Tibial artery (tissue), 4 donors: Measurements from ENCODE around the gene OR3A1.
"Not testable (repeated sequence)": the region's sequence is repeated elsewhere in the genome, so short reads cannot be mapped to it uniquely, and the experiment has no call there.

Source experiments
- DNase-seq, 2 donors: peaks; one replicate each; pipeline ENCODE4 v3.0.0-alpha.2; 2019
- H3K27ac ChIP-seq, 2 donors: fragments of 200-600 bp; sonication (generic) in 1 of 2; 1 replicate in 1 of 2; 2 replicates in 1 of 2; pipeline ENCODE4 v1.5.1; 2018 to 2019; ENCODE audit warnings: mild to moderate bottlenecking in 1 of 2
- H3K27me3 ChIP-seq, 2 donors: fragments of 200-600 bp; sonication (generic) in 1 of 2; one replicate each; pipeline versions ENCODE4 v1.5.1 to v1.6.0; 2016 to 2019
- H3K36me3 ChIP-seq, 3 donors: fragments of 200-600 bp; sonication (generic) in 2 of 3; one replicate each; pipeline ENCODE4 v1.5.1; 2016 to 2019; ENCODE audit warnings: mild to moderate bottlenecking in 2 of 3
- H3K4me1 ChIP-seq, 4 donors: fragments of 200-600 bp; sonication (generic) in 2 of 4; 1 replicate in 3 of 4; 2 replicates in 1 of 4; pipeline ENCODE4 v1.5.1; 2016 to 2019
- H3K4me3 ChIP-seq, 2 donors: fragments of 200-600 bp; sonication (generic) in 1 of 2; 1 replicate in 1 of 2; 2 replicates in 1 of 2; pipeline ENCODE4 v1.5.1; 2018 to 2019; ENCODE audit warnings: mild to moderate bottlenecking in 2 of 2
- H3K9me3 ChIP-seq, 3 donors: fragments of 200-600 bp; sonication (generic) in 1 of 3; one replicate each; pipeline ENCODE4 v1.5.1; 2016 to 2019
- CTCF ChIP-seq, 2 experiments: fragments of 200-600 bp in 1 of 2; fragments of 450-650 bp in 1 of 2; IDR thresholded peaks; one replicate each; pipeline ENCODE4 v1.5.1; 2017 to 2019; ENCODE audit warnings: antibody characterized with exemption in 2 of 2, mild to moderate bottlenecking in 1 of 2, moderate library complexity in 1 of 2
- intact Hi-C: fragments of 100-400 bp; cut with DNase I; formaldehyde crosslinking; loops from one replicate; pipeline ENCODE4 v1.15.0; 2023; ENCODE audit warnings: low total_unique reads

Gene OR3A1

GRCh38 chr17:3295632-3296031 lies 2.5 kb downstream of the OR3A1 start:
- H3K4me3 ChIP-seq = no peak overlapping the region
- no peaks in the 10 kb centered on the region for H3K4me1 ChIP-seq
- no peaks in the 10 kb centered on the region for H3K9me3 ChIP-seq
- no peak overlapping the region for H3K27ac ChIP-seq
- intact Hi-C loops = no loop called here
- no peaks in the 10 kb centered on the region for H3K27me3 ChIP-seq
- H3K36me3 ChIP-seq = no peaks in the 10 kb centered on the region
- no peak for TF ChIP-seq CTCF (IDR thresholded peaks at IDR 0.05)
- no peak for DNase-seq

- H3K4me3 ChIP-seq, H3K27ac ChIP-seq, H3K36me3 ChIP-seq, H3K4me1 ChIP-seq, H3K27me3 ChIP-seq, intact Hi-C loops, DNase-seq, H3K9me3 ChIP-seq: not testable (repeated sequence)
Observed at GRCh38 chr17:3293548-3293947, 4.6 kb downstream of the OR3A1 start.

- Histone ChIP-seq H3K27ac (no peak overlapping the region), H3K4me1 (no peaks in the 10 kb centered on the region), H3K27me3 (no peaks in the 10 kb centered on the region), H3K36me3 (no peaks in the 10 kb centered on the region), H3K4me3 (no peak overlapping the region), H3K9me3 (no peaks in the 10 kb centered on the region)
- intact Hi-C loops = no loop called here
- TF ChIP-seq CTCF (IDR thresholded peaks at IDR 0.05) = no peak
- no peak for DNase-seq
Observed at GRCh38 chr17:3282901-3283300, 15.3 kb downstream of the OR3A1 start.

GRCh38 chr17:3276126-3276525 lies 22.0 kb downstream of the OR3A1 start:
- Histone ChIP-seq H3K27ac (no peak overlapping the region), H3K36me3 (no peaks in the 10 kb centered on the region), H3K4me3 (no peak overlapping the region), H3K9me3 (peaks cover 0 to 8% (median 0%) of the 10 kb centered on the region in 3 donors), H3K4me1 (no peaks in the 10 kb centered on the region), H3K27me3 (no peaks in the 10 kb centered on the region)
- intact Hi-C loops = no loop called here
- TF ChIP-seq CTCF (IDR thresholded peaks at IDR 0.05) = no peak
- no peak for DNase-seq

GRCh38 chr17:3271072-3271848 lies 26.9 kb downstream of the OR3A1 start:
- Histone ChIP-seq H3K9me3 (peaks cover 0 to 10% (median 0%) of the 10 kb centered on the region in 3 donors), H3K4me1 (no peaks in the 10 kb centered on the region), H3K27ac (no peak overlapping the region), H3K36me3 (no peaks in the 10 kb centered on the region), H3K27me3 (no peaks in the 10 kb centered on the region), H3K4me3 (no peak overlapping the region)
- TF ChIP-seq CTCF (IDR thresholded peaks at IDR 0.05) = no peak
- no peak for DNase-seq
- intact Hi-C loops = no loop called here

- H3K4me1 ChIP-seq = no peaks in the 10 kb centered on the region
- TF ChIP-seq CTCF (IDR thresholded peaks at IDR 0.05) = no peak
- no peaks in the 10 kb centered on the region for H3K36me3 ChIP-seq
- no peaks in the 10 kb centered on the region for H3K27me3 ChIP-seq
- no peaks in the 10 kb centered on the region for H3K9me3 ChIP-seq
- DNase-seq = no peak
- H3K4me3 ChIP-seq = no peak overlapping the region
- H3K27ac ChIP-seq = no peak overlapping the region
- intact Hi-C loops = no loop called here
Observed at GRCh38 chr17:3260600-3260999, 37.6 kb downstream of the OR3A1 start.
